ENCODE measurements around the gene SUMF1.

SUMF1 gene

GRCh38 chr3:4504340-4505261, 37.5 kb upstream of the SUMF1 start:
- Histone ChIP-seq H3K9me2 (replicated peaks; ENCODE audit: insufficient read depth, low read length) (no peaks in the 10 kb centered on the region), H3F3A (ENCODE audit: insufficient read depth, low read length) (peaks cover 16% of the 10 kb centered on the region), H3K4me1 (ENCODE audit: low read length) (peaks cover 25% of the 10 kb centered on the region), H3K9me3 (replicated peaks; ENCODE audit: insufficient read depth, low read length) (no peaks in the 10 kb centered on the region), H4K20me1 (ENCODE audit: insufficient read depth, low read length) (no peaks in the 10 kb centered on the region), H3K79me2 (ENCODE audit: low read length) (no peaks in the 10 kb centered on the region), H3K36me3 (replicated peaks; ENCODE audit: insufficient read depth, low read length) (no peaks in the 10 kb centered on the region), H3K9ac (ENCODE audit: low read length) (peak overlapping the region; percentile 25; the same call in 1 of the 2 replicates), H2AFZ (ENCODE audit: low read length) (peak overlapping the region; percentile 21), H3K4me2 (ENCODE audit: low read depth, low read length) (peak overlapping the region; percentile 76), H3K27ac (ENCODE audit: low read length) (peak overlapping the region; percentile 42; the same call in 1 of the 2 replicates), H3K4me3 (ENCODE audit: low read length) (peak overlapping the region; percentile 41), H3K27me3 (replicated peaks; ENCODE audit: insufficient read depth, low read length) (no peaks in the 10 kb centered on the region)
- DNase-seq: peak; percentile 61
- TF ChIP-seq CTCF (IDR thresholded peaks at IDR 0.05; ENCODE audit: low read length) (no peak), EZH2 (optimal IDR thresholded peaks at IDR 0.05; ENCODE audit: low read depth, low read length) (no peak), EZH2phosphoT487 (IDR thresholded peaks at IDR 0.05; ENCODE audit: low read length) (no peak)

- H3F3A ChIP-seq (ENCODE audit: insufficient read depth, low read length): peaks cover 16% of the 10 kb centered on the region
- H3K27me3 ChIP-seq (replicated peaks; ENCODE audit: insufficient read depth, low read length): no peaks in the 10 kb centered on the region
- H3K4me2 ChIP-seq (ENCODE audit: low read depth, low read length): peak overlapping the region; percentile 40
- H2AFZ ChIP-seq (ENCODE audit: low read length): no peak overlapping the region
- TF ChIP-seq EZH2 (optimal IDR thresholded peaks at IDR 0.05; ENCODE audit: low read depth, low read length): no peak
- no peak for TF ChIP-seq CTCF (IDR thresholded peaks at IDR 0.05; ENCODE audit: low read length)
- TF ChIP-seq EZH2phosphoT487 (IDR thresholded peaks at IDR 0.05; ENCODE audit: low read length): no peak
- H4K20me1 ChIP-seq (ENCODE audit: insufficient read depth, low read length): no peaks in the 10 kb centered on the region
- H3K36me3 ChIP-seq (replicated peaks; ENCODE audit: insufficient read depth, low read length): no peaks in the 10 kb centered on the region
- no peak overlapping the region for H3K4me3 ChIP-seq (ENCODE audit: low read length)
- no peak overlapping the region; the same call in 1 of the 2 replicates for H3K27ac ChIP-seq (ENCODE audit: low read length)
- H3K9ac ChIP-seq (ENCODE audit: low read length): no peak overlapping the region
- DNase-seq: peak; percentile 59
- peaks cover 25% of the 10 kb centered on the region for H3K4me1 ChIP-seq (ENCODE audit: low read length)
- no peaks in the 10 kb centered on the region for H3K79me2 ChIP-seq (ENCODE audit: low read length)
- H3K9me2 ChIP-seq (replicated peaks; ENCODE audit: insufficient read depth, low read length): no peaks in the 10 kb centered on the region
- no peaks in the 10 kb centered on the region for H3K9me3 ChIP-seq (replicated peaks; ENCODE audit: insufficient read depth, low read length)
Measured at GRCh38 chr3:4503050-4503449, 36.0 kb upstream of the SUMF1 start.

- H4K20me1 ChIP-seq (ENCODE audit: insufficient read depth, low read length): no peaks in the 10 kb centered on the region
- H3K4me1 ChIP-seq (ENCODE audit: low read length): peaks cover 20% of the 10 kb centered on the region
- H3K4me2 ChIP-seq (ENCODE audit: low read depth, low read length): no peak overlapping the region
- H2AFZ ChIP-seq (ENCODE audit: low read length): no peak overlapping the region
- H3K27me3 ChIP-seq (replicated peaks; ENCODE audit: insufficient read depth, low read length): no peaks in the 10 kb centered on the region
- H3F3A ChIP-seq (ENCODE audit: insufficient read depth, low read length): peaks cover 16% of the 10 kb centered on the region
- no peak for TF ChIP-seq EZH2phosphoT487 (IDR thresholded peaks at IDR 0.05; ENCODE audit: low read length)
- TF ChIP-seq EZH2 (optimal IDR thresholded peaks at IDR 0.05; ENCODE audit: low read depth, low read length): no peak
- TF ChIP-seq CTCF (IDR thresholded peaks at IDR 0.05; ENCODE audit: low read length): no peak
- H3K36me3 ChIP-seq (replicated peaks; ENCODE audit: insufficient read depth, low read length): no peaks in the 10 kb centered on the region
- no peak for DNase-seq
- H3K9me2 ChIP-seq (replicated peaks; ENCODE audit: insufficient read depth, low read length): no peaks in the 10 kb centered on the region
- H3K27ac ChIP-seq (ENCODE audit: low read length): no peak overlapping the region
- no peaks in the 10 kb centered on the region for H3K79me2 ChIP-seq (ENCODE audit: low read length)
- no peaks in the 10 kb centered on the region for H3K9me3 ChIP-seq (replicated peaks; ENCODE audit: insufficient read depth, low read length)
- H3K4me3 ChIP-seq (ENCODE audit: low read length): no peak overlapping the region
- no peak overlapping the region for H3K9ac ChIP-seq (ENCODE audit: low read length)
Measured at GRCh38 chr3:4501927-4502326, 34.9 kb upstream of the SUMF1 start.
